ENCODE data around the gene BUD13. TPM values are rescaled to one million over a fixed set of nuclear protein-coding genes. Genes with fewer than 3 reads are reported as not detected.

The BUD13 gene
- total and polyA plus RNA-seq, 2 of the 13 experiments (the other 11 are each of a cell fraction or from before 2014, with no cell fraction given): 13.3 to 25.9 TPM

Other genes starting within 250 kb of the BUD13 start
- gene ZPR1, start 15.0 kb upstream of the BUD13 start, total RNA-seq (2016; rRNA removed; fragmentation: Illumina TruSeq; extraction: Trizol): 79.3 and 102 TPM in 2 replicates
- gene ZPR1, start 15.0 kb upstream of the BUD13 start, polyA plus RNA-seq (2011; rRNA removed): 40.0 and 45.2 TPM in 2 replicates
- gene APOA5, start 18.9 kb upstream of the BUD13 start, total RNA-seq (2016; rRNA removed; fragmentation: Illumina TruSeq; extraction: Trizol): 21.9 and 49.1 TPM in 2 replicates
- gene APOA5, start 18.9 kb upstream of the BUD13 start, polyA plus RNA-seq (2011; rRNA removed): 44.0 and 61.4 TPM in 2 replicates
- gene APOA4, start 50.3 kb upstream of the BUD13 start, total RNA-seq (2016; rRNA removed; fragmentation: Illumina TruSeq; extraction: Trizol): 1.8 and 3.8 TPM in 2 replicates
- 7.2 and 11.0 TPM in 2 replicates for gene APOA4, start 50.3 kb upstream of the BUD13 start, polyA plus RNA-seq (2011; rRNA removed)
- gene APOC3, start 56.9 kb upstream of the BUD13 start, total RNA-seq (2016; rRNA removed; fragmentation: Illumina TruSeq; extraction: Trizol): 179 and 314 TPM in 2 replicates
- gene APOC3, start 56.9 kb upstream of the BUD13 start, polyA plus RNA-seq (2011; rRNA removed): 687 and 1,005 TPM in 2 replicates
- gene APOA1, start 64.6 kb upstream of the BUD13 start, total RNA-seq (2016; rRNA removed; fragmentation: Illumina TruSeq; extraction: Trizol): 2,184 and 5,485 TPM in 2 replicates
- 1,973 and 2,476 TPM in 2 replicates for gene APOA1, start 64.6 kb upstream of the BUD13 start, polyA plus RNA-seq (2011; rRNA removed)

All from HepG2 (cell line).